NCI-H226 (cell line): ENCODE results near the gene FGF11.
A peak's percentile ranks its signal among the peaks of the same experiment; 100 is the strongest.
"Not testable (repeated sequence)": the region's sequence is repeated elsewhere in the genome, so short reads cannot be mapped to it uniquely, and the experiment has no call there.

ENCODE experiments used
- DNase-seq: peaks from one replicate; pipeline ENCODE4 v3.0.0-alpha.2; 2015

FGF11 gene

DNA sequence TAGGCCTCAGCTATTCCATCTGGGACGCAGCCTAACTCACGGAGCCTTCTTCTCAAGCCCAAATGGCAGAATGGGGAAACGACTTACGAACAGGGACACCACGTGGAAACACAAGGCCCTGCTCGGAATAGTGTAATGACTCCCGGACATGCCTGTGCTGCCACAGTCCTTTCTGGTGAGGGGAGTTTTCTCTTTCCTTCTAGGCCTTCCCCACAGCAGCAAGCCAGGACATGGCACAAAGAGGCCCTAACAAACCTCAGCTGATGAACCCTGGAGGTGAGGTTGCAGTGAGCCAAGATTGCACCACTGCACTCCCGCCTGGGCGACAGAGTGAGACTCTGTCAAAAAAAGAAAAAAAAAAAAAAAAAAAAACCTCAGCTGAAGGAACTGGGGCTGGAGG is 24.8 kb downstream of the FGF11 start:
- DNase-seq = no peak

DNA sequence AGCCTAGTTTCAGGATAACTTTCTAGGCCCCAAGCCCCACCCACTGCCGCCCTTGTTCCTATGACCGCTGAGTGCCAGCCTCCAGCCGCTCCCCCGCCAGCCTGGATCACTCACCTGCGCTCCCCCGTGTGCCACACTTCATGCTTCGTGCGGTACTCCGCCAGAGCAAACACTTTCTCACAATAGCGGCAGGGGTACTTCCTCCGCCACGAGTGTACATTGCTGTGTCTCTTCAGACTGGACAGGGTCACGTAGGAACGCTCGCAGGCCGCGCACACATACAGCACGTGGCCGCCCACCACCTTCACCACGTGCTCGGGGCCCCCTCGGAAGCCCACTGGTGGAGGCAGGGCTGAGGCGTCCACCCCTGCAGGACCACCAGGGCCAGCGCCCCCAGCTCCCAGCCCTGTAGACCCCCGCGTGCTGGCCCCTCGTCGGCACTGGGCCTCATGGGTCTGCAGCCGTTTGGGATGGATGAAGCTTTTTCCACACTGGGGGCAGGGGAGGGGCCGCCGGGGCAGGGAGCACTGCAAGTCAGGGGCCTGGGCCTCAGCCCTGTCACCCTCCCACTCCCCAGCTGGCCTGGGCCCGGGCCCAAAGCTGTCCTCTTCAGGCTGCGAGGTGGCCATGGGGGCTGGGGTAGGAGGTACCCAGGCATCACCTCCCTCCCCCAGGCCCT is 26.4 kb downstream of the FGF11 start:
- DNase-seq = no peak

DNA sequence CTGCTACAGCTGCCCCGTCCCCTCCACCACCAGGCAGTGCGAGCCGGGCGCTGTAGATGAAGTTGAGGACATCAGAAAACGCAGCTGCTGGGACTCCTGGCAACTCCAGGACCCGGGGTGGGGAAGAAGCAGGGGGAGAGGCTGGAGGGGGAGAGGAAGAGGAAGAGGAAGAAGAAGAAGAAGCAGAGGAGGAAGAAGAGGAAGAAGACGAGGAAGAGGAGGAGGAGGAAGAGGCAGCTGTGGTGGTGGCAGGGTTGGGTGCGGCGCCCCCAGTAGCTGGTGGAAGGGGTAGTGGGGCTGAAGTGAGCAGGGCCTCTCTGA is 27.0 kb downstream of the FGF11 start:
- DNase-seq = no peak

GRCh38 chr17:7466639-7467341 is 27.5 kb downstream of the FGF11 start:
- DNase-seq = peak; percentile 31

DNA sequence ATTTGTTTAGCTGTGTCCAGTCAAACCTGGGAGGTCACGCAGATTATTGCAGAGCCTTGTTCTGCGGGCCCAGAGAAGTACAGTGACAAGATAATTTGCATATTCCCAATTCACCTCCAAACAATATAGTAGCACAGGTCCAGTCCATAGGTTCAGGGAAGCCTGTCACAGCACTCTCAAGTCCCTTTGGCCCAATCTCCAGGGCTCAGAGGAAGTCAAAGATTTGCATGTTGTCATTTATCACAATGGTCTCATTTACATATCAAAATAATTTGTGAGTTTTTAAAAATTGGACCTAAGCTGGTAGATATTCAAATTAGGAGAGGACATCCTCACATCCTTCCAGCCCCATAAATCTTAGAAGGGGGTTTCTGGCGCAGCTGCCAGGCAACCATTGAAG is 28.2 kb downstream of the FGF11 start:
- no peak for DNase-seq

- no peak for DNase-seq
Observed at GRCh38 chr17:7468290-7468689, 29.0 kb downstream of the FGF11 start.

DNA sequence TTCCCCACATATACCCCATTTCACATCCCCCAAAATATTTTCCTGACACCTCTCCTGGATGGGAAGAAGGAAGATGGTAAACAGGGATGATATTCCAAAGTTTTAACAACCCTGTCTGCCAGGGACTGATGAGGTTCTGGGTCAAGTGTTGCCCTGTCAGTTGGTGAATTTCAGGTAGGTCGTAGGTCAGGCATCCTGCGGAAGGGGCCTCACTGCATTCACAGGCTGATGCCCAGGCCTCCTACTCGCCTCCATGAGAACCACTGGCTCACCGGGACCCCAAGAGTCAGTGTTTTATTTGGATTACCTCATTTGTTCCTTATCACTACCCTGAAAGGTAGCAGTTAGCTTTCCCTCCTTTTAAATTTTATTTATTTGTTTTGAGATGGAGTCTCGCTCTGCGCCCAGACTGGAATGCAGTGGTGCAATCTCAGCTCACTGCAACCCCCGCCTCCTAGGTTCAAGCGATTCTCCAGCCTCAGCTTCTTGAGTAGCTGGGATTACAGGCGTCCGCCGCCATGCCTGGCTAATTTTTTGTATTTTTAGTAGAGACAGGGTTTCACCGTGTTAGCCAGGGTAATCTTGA is 29.6 kb downstream of the FGF11 start:
- no peak for DNase-seq

DNA sequence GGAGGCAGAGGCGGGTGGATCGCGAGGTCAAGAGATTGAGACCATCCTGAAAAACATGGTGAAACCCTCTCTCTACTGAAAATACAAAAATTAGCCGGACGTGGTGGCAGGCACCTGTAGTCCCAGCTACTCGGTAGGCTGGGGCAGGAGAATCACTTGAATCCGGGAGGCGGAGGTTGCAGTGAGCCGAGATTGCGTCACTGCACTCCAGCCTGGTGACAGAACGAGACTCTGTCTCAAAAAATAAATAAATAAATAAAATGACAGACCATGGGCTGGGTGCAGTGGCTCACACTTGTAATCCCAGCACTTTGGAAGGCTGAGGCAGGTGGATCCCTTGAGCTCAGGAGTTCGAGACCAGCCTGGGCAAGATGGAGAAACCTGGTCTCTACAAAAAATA is 30.5 kb downstream of the FGF11 start:
- DNase-seq = not testable (repeated sequence)

DNA sequence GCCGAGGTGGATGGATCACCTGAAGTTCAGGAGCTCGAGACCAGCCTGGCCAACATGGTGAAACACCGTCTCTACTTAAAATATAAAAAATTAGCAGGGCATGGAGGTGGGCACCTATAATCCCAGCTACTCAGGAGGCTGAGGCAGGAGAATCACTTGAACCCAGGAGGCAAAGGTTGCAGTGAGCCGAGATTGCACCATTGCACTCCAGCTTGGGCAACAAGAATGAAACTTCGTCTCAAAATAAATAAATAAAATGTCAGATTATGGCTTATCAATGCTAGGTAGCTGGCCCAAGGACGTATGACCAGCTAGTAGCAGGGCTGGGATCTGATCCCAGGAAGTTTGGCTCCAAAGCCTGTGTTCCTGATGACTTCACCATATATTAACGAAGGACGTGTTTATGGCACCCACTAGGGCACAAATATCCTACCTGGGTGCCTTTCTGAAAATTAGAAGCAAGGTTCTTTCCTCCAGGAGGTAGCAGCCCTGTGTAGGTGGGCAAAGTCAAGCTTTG is 31.2 kb downstream of the FGF11 start:
- not testable (repeated sequence) for DNase-seq

DNA sequence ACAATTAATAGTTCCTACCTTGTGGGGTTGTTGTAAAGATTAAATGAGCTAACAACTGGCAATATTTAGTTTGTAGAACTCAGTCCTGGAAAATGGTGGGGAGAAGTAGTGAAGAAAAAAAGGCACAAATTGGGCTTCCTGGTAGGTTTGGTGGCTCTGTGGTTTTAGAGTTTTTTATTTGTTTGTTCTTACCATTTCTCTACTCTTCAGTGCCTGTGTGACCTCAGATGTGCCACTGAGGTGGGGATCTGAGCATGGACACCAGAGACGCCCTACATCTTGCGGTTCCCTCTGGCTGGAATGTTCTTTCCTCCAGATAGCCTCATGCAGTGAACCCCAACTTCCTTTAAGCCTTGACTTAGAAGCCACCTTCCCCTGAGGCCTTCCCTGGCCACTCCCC is 32.4 kb downstream of the FGF11 start:
- no peak for DNase-seq

- DNase-seq = not testable (repeated sequence)
Observed at GRCh38 chr17:7474767-7475166, 35.5 kb downstream of the FGF11 start.

DNA sequence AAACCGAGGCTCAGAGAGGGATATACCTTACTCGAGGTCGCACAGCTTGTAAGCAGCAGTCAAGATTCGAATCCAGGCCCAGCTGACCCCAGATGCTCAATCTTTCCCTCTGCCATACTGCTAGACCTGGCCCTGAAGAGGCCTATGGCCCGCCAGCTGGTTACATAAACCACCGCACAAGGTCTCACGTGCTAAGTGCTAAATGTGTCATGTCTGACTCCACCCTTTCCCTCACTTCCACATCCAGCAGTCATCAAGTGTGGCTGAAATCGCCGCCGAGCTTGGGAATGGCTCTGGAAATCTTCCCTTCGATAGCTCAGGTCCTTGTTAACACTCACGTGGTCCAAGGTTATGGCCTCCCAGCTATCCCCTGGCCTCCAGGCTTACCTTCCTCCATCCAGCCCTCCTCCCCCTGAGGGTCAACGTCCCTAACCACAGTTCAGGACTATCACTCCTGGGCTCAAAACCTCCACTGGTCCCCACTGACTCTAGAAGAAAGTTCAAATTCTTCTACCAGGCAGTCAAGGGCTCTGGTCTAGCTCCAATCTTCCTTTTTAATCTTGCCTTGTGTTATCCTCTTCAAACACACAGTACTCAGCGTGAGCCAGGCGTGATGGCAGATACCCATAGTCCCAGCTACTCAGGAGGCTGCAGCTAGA is 36.6 kb downstream of the FGF11 start:
- DNase-seq = no peak

- DNase-seq = peak; percentile 71
Observed at GRCh38 chr17:7476494-7476893, 37.2 kb downstream of the FGF11 start.

DNA sequence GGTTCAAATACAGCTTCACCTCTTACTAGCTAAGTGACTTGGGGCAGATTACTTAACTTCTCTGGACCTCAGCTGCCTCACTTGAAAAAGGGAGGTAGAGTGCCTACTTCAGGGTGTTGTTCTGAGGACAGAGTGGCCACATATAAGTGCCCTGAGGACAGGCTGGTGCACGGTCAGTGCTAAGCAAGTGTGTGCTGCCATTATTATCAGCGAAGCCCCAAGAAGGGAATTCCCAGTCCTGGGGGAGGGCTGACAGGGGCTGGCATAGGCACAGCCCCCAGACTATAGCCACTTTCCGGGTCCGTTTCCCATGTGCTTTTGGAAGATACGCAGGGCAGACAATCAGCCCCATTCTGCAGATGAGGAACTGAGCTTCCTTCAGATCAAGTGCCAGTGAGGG is 37.6 kb downstream of the FGF11 start:
- DNase-seq = no peak

GRCh38 chr17:7477392-7478275 is 38.3 kb downstream of the FGF11 start:
- no peak for DNase-seq

DNA sequence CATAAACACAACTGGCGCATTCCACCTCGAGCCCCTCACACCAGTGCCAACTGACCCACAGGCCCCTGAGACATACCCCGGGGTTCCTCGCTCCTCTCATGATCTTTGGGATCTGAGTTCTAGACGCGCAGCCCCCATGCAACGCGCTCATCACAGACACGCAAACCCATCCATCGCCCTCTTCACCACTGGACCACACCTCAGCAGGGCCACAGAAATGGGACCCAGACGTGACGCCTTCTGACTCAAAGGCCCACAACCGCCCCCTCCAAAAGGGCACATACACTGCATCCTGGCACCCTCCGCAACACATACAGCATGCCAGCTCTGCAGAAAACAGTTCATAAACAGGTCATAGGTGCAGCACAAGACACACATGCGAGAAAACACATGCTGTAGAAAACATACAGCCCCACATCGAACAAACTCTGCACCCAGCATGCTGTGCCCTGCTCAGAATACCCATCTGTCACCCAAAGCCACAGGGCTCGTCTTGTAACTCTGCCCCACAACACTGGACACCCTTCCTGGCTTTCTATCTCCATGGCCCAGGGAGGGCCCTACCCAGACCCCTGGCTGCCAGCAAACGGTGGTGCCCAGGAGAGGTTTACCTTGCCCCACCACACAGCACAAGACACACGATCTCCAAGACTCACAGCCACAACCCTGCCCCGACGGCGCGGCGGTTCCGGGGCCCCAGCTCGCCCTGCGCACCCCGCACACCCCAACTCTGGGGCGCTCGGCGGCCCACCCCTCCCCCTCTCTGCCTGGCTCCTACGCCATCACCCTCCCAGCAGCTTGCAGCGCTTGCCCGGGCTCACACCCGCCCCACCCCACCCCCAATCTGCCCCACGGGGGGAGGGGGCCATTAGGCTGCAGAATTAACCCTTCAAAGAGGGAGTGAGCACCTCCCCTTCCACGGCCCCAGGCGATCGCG is 39.2 kb downstream of the FGF11 start:
- peak; percentile 19 for DNase-seq

DNA sequence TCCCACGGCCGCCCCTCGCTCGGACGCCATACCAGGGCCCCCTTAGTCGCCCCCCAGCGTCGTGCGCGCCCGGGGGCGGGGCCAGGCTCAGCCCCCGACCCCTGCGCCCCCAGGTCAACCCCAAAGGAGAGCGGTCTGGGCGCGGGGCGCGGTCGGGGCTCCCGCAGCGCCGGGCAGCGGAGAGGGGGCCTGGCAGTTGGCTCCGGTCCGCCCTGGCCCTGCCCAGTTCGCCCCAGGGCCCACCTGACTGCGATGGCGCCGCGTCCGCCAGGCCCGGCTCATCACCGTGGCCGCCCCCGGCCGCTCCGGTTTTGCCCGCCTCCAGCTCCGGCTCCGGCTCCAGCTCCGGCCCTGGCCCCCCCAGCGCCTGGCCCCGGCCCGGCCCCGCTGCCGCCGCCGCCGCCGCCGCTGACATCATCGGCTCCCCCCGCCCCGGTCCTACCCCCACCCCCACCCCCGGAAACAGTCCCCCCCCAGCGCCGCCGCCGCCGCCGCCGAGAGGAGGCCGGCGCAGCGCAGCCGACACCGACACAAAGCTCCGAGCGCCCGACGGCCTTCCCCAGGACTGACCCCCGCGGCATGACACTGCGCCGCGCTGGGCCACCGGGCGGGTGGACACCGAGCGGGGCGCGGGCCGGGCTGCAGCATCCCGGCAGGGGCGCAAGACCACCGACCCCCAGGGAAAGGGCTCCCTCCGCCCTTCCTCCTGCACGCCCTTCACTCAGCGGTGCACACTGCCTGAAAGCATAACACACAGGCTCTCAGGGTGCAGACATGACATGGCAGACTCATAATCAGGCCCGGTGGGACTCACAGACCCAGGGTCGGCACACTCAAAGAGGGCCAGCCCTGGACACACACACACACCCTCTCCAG is 40.1 kb downstream of the FGF11 start, which contains the start of gene ZBTB4:
TSS of gene ZBTB4 (minus strand) at position 419 of the 876 bp plus-strand sequence. CDS start 12,830 bp downstream, outside the sequence.
- peak; percentile 28 for DNase-seq

DNA sequence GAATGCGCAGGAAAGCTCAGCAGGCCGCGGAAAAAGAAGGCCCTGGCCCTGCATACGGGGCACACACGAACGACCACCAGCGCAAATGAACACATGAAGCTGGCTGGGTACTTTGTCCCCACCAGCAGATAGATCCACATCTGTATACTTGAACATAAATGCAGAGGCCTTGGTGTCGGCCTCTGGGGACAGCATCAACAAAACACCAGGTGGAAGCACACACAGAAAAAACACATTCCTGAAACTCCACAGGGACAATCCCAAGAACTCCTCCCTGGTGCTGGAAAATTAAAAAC is 40.7 kb downstream of the FGF11 start:
- DNase-seq = no peak

GRCh38 chr17:7481275-7481674 is 42.0 kb downstream of the FGF11 start, which contains the start of gene SLC35G6:
TSS of gene SLC35G6 (plus strand) at chr17:7481446. CDS start at chr17:7481517, 71 bp downstream.
- not testable (repeated sequence) for DNase-seq
